H9 (cell line): ENCODE measurements around the gene GIPC2. TPM values are rescaled to one million over a fixed set of nuclear protein-coding genes. Genes with fewer than 3 reads are reported as not detected.

ENCODE experiments used
- DNase-seq: peaks from one replicate; pipeline ENCODE4 v3.0.0-alpha.2; 2017
- H2AFZ ChIP-seq: one replicate; pipeline ENCODE4 v1.6.1; 2013; ENCODE audit warnings: mild to moderate bottlenecking, low read length, control low read depth, moderate library complexity
- H2AK5ac ChIP-seq: 2 replicates; pipeline ENCODE4 v1.6.1; 2013; ENCODE audit warnings: low read length, control low read depth, mixed read lengths; ENCODE audit not compliant: insufficient read length
- H2BK120ac ChIP-seq: one replicate; pipeline ENCODE4 v1.6.1; 2013; ENCODE audit warnings: low read depth, mild to moderate bottlenecking, low read length, control low read depth, inconsistent platforms; ENCODE audit not compliant: poor library complexity, severe bottlenecking
- H2BK12ac ChIP-seq: 2 replicates; pipeline ENCODE4 v1.6.1; 2013; ENCODE audit warnings: low read length, control low read depth, mixed read lengths, low read depth; ENCODE audit not compliant: insufficient read length
- H2BK15ac ChIP-seq: 2 replicates; pipeline ENCODE4 v1.6.1; 2013; ENCODE audit warnings: low read depth, low read length, control low read depth
- H2BK20ac ChIP-seq: one replicate; pipeline ENCODE4 v1.6.1; 2013; ENCODE audit warnings: low read depth, mild to moderate bottlenecking, low read length, control low read depth, inconsistent platforms; ENCODE audit not compliant: poor library complexity, severe bottlenecking
- H2BK5ac ChIP-seq: 2 replicates; pipeline ENCODE4 v1.6.1; 2013; ENCODE audit warnings: low read length, control low read depth, mixed read lengths; ENCODE audit not compliant: insufficient read length
- H3K14ac ChIP-seq: 2 replicates; pipeline ENCODE4 v1.6.1; 2013; ENCODE audit warnings: low read length, control low read depth; ENCODE audit not compliant: insufficient read depth
- H3K18ac ChIP-seq: 2 replicates; pipeline ENCODE4 v1.6.1; 2013; ENCODE audit warnings: low read depth, mild to moderate bottlenecking, mixed read lengths, low read length, control low read depth; ENCODE audit not compliant: insufficient read length
- H3K23ac ChIP-seq: 2 replicates; pipeline ENCODE4 v1.6.1; 2013; ENCODE audit warnings: low read length, control low read depth, mixed read lengths, low read depth; ENCODE audit not compliant: insufficient read length
- H3K23me2 ChIP-seq: 2 replicates; pipeline ENCODE4 v1.6.1; 2013; ENCODE audit warnings: low read depth, mild to moderate bottlenecking, mixed read lengths, low read length, control low read depth; ENCODE audit not compliant: insufficient read length, poor library complexity, severe bottlenecking
- H3K27ac ChIP-seq: 2 replicates; pipeline ENCODE4 v1.5.1; 2013; ENCODE audit warnings: low read length, control low read depth, mixed read lengths, low read depth; ENCODE audit not compliant: insufficient read length
- H3K27me3 ChIP-seq: 2 replicates; pipeline ENCODE4 v1.6.1; 2013; ENCODE audit warnings: low read length, control low read depth, inconsistent platforms; ENCODE audit not compliant: insufficient read depth
- H3K4ac ChIP-seq: 2 replicates; pipeline ENCODE4 v1.6.1; 2013; ENCODE audit warnings: low read depth, mild to moderate bottlenecking, control low read depth, inconsistent platforms, low read length, moderate library complexity
- H3K4me1 ChIP-seq: 2 replicates; pipeline ENCODE4 v1.6.1; 2013; ENCODE audit warnings: low read length, control low read depth, inconsistent platforms; ENCODE audit not compliant: insufficient read depth
- H3K4me2 ChIP-seq: 2 replicates; pipeline ENCODE4 v1.6.1; 2013; ENCODE audit warnings: low read length, control low read depth, mixed read lengths; ENCODE audit not compliant: insufficient read length, insufficient read depth
- H3K56ac ChIP-seq: 2 replicates; pipeline ENCODE4 v1.6.1; 2013; ENCODE audit warnings: low read depth, mild to moderate bottlenecking, mixed read lengths, low read length, control low read depth; ENCODE audit not compliant: insufficient read length
- H3K79me1 ChIP-seq: 2 replicates; pipeline ENCODE4 v1.6.1; 2013; ENCODE audit warnings: low read depth, mild to moderate bottlenecking, moderate library complexity, low read length, control low read depth, inconsistent platforms; ENCODE audit not compliant: insufficient read depth, poor library complexity, severe bottlenecking
- H3K79me2 ChIP-seq: 2 replicates; pipeline ENCODE4 v1.6.1; 2013; ENCODE audit warnings: low read length, control low read depth, inconsistent platforms; ENCODE audit not compliant: insufficient read depth
- H3K9ac ChIP-seq: 2 replicates; pipeline ENCODE4 v1.6.1; 2013; ENCODE audit warnings: low read length, control low read depth, mixed read lengths; ENCODE audit not compliant: insufficient read length; ENCODE audit errors: extremely low read depth
- H3K9me3 ChIP-seq: one replicate; pipeline ENCODE4 v1.6.1; 2013; ENCODE audit warnings: low read depth, low read length, inconsistent platforms; ENCODE audit not compliant: control insufficient read depth
- H3T11ph ChIP-seq: one replicate; pipeline ENCODE4 v1.6.1; 2013; ENCODE audit warnings: mild to moderate bottlenecking, low read length, control low read depth, inconsistent platforms
- H4K20me1 ChIP-seq: one replicate; pipeline ENCODE4 v1.6.1; 2013; ENCODE audit not compliant: control insufficient read depth, insufficient read length, insufficient read depth
- H4K5ac ChIP-seq: 2 replicates; pipeline ENCODE4 v1.6.1; 2013; ENCODE audit warnings: low read depth, mild to moderate bottlenecking, mixed read lengths, low read length, control low read depth; ENCODE audit not compliant: insufficient read length
- H4K8ac ChIP-seq: replicated peaks from 2 replicates; pipeline ENCODE4 v1.6.1; 2013; ENCODE audit warnings: low read length, control low read depth, mixed read lengths, low read depth; ENCODE audit not compliant: insufficient read length
- H4K91ac ChIP-seq: 2 replicates; pipeline ENCODE4 v1.6.1; 2013; ENCODE audit warnings: low read depth, mild to moderate bottlenecking, moderate library complexity, mixed read lengths, low read length, control low read depth; ENCODE audit not compliant: insufficient read length
- H3K27ac Mint-ChIP-seq, 3 experiments: 2 replicates in 2 of 3; 3 replicates in 1 of 3; pipeline ENCODE4 v1.8.0; 2020 to 2021; ENCODE audit warnings: mixed read lengths in 3 of 3, mild to moderate bottlenecking in 1 of 3, moderate library complexity in 1 of 3
- H3K27me3 Mint-ChIP-seq: 2 replicates; pipeline ENCODE4 v1.8.0; 2021; ENCODE audit warnings: low read depth, mild to moderate bottlenecking, moderate library complexity, mixed read lengths
- H3K36me3 Mint-ChIP-seq, 3 experiments: 2 replicates in 2 of 3; 3 replicates in 1 of 3; pipeline ENCODE4 v1.8.0; 2020 to 2021; ENCODE audit warnings: low read depth in 3 of 3, mixed read lengths in 3 of 3; ENCODE audit not compliant: insufficient read depth in 1 of 3
- H3K4me1 Mint-ChIP-seq, 2 experiments: 2 replicates each; pipeline ENCODE4 v1.8.0; 2020; ENCODE audit warnings: mixed read lengths in 2 of 2
- H3K4me3 Mint-ChIP-seq, 2 experiments: 2 replicates in 1 of 2; 3 replicates in 1 of 2; pipeline ENCODE4 v1.8.0; 2020 to 2021; ENCODE audit warnings: mild to moderate bottlenecking in 2 of 2, mixed read lengths in 2 of 2, moderate library complexity in 1 of 2
- H3K9me3 Mint-ChIP-seq, 2 experiments: 2 replicates in 1 of 2; 3 replicates in 1 of 2; pipeline ENCODE4 v1.8.0; 2020; ENCODE audit warnings: mild to moderate bottlenecking in 2 of 2, mixed read lengths in 2 of 2, moderate library complexity in 1 of 2
- WGBS: extraction: QIAGEN DNeasy Blood & Tissue Kit; methylation state at CpG from one replicate; pipeline ENCODE4 v1.1.7; 2013; ENCODE audit warnings: missing lambda C conversion rate, low lambda C conversion rate, mixed read lengths; ENCODE audit not compliant: insufficient read length; ENCODE audit errors: extremely low coverage; 5-methylcytosine and 5-hydroxymethylcytosine counted together
- total RNA-seq: library from RNA; stranded (reverse); gene quantifications from 2 replicates; pipeline ENCODE4 v1.2.1, GENCODE V29; 2021
- TF ChIP-seq, protein P1 (sequence below): fragments of 200-600 bp; sonication (generic); conservative IDR thresholded peaks from 3 replicates; pipeline ENCODE4 v1.8.0; 2021; ENCODE audit warnings: antibody characterized with exemption, mild to moderate bottlenecking

Gene GIPC2
- total RNA-seq, 1 experiment from 2014 or later, result 0.85 TPM

DNA sequence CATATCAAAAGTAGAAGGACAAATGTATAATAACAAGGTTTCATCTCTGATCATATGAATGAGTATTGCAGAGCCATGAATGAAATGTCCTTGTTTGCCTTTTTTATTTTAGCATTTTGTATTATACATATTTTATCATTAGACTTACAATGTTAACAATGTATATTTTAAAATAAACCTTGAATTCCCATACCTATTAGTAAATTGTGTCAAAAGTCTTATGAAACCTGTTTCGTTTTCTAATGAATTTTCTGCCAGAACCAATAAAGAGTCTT, 40.4 kb upstream of the GIPC2 start:
- H3K4me3 Mint-ChIP-seq, result peak overlapping the region; percentile 57 to 82
- H3K23ac ChIP-seq, result no peak overlapping the region
- no peaks in the 10 kb centered on the region for H3K79me2 ChIP-seq
- H3K9ac ChIP-seq, result no peak overlapping the region
- H3K4me1 Mint-ChIP-seq, result peaks cover 27% of the 10 kb centered on the region in 2 experiments
- no peaks in the 10 kb centered on the region for H3K9me3 ChIP-seq
- no peak overlapping the region for H2AFZ ChIP-seq
- H4K91ac ChIP-seq, result no peak overlapping the region
- no CpG with 5 or more reads among the region's 1 CpG for WGBS
- no peak overlapping the region for H2BK15ac ChIP-seq
- no peak overlapping the region for H4K5ac ChIP-seq
- no peak overlapping the region for H3K18ac ChIP-seq
- no peak overlapping the region for H2BK20ac ChIP-seq
- peaks cover 0 to 2% of the 10 kb centered on the region in 2 experiments; a peak in 1 of 5 replicates for H3K9me3 Mint-ChIP-seq
- no peak overlapping the region for H2AK5ac ChIP-seq
- peak overlapping the region; percentile 94 to 99 (median 99) for H3K27ac Mint-ChIP-seq
- no peak overlapping the region for H3T11ph ChIP-seq
- no peak overlapping the region for H4K8ac ChIP-seq
- no peak overlapping the region for H3K56ac ChIP-seq
- no peaks in the 10 kb centered on the region for H3K27me3 ChIP-seq
- no peak overlapping the region for H3K27ac ChIP-seq
- H4K20me1 ChIP-seq, result no peaks in the 10 kb centered on the region
- no peak for DNase-seq
- H2BK12ac ChIP-seq, result no peak overlapping the region
- no peak overlapping the region for H3K4ac ChIP-seq
- H2BK5ac ChIP-seq, result no peak overlapping the region
- no peaks in the 10 kb centered on the region for H3K79me1 ChIP-seq
- H2BK120ac ChIP-seq, result no peak overlapping the region
- peaks cover 2% of the 10 kb centered on the region for H3K23me2 ChIP-seq
- no peak overlapping the region for H3K14ac ChIP-seq
- H3K36me3 Mint-ChIP-seq, result no peaks in the 10 kb centered on the region
- TF ChIP-seq, protein P1, sequence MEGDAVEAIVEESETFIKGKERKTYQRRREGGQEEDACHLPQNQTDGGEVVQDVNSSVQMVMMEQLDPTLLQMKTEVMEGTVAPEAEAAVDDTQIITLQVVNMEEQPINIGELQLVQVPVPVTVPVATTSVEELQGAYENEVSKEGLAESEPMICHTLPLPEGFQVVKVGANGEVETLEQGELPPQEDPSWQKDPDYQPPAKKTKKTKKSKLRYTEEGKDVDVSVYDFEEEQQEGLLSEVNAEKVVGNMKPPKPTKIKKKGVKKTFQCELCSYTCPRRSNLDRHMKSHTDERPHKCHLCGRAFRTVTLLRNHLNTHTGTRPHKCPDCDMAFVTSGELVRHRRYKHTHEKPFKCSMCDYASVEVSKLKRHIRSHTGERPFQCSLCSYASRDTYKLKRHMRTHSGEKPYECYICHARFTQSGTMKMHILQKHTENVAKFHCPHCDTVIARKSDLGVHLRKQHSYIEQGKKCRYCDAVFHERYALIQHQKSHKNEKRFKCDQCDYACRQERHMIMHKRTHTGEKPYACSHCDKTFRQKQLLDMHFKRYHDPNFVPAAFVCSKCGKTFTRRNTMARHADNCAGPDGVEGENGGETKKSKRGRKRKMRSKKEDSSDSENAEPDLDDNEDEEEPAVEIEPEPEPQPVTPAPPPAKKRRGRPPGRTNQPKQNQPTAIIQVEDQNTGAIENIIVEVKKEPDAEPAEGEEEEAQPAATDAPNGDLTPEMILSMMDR, result no peak
- peak overlapping the region; percentile 67 for H3K4me2 ChIP-seq
- H3K4me1 ChIP-seq, result no peaks in the 10 kb centered on the region
- no peaks in the 10 kb centered on the region; the same call in 1 of the 2 replicates for H3K27me3 Mint-ChIP-seq
